ENCODE measurements around the gene MYLK. TPM values are rescaled to one million over a fixed set of nuclear protein-coding genes. Genes with fewer than 3 reads are reported as not detected.
A peak's percentile ranks its signal among the peaks of the same experiment; 100 is the strongest.
"Not testable (repeated sequence)": the region's sequence is repeated elsewhere in the genome, so short reads cannot be mapped to it uniquely, and the experiment has no call there.

The MYLK gene
- polyA plus RNA-seq (ENCODE audit: insufficient read length in 4 of 4), result 100 to 1,000 TPM; 129 to 170 (median 136) TPM

- DNase-seq (ENCODE audit: low read depth in 4 of 4, low spot score in 3 of 4), result peak; percentile 54 to 76 (median 55)
These were observed at the start of gene MYLK for GRCh38 chr3:123884203-123884831. MYLK (minus strand) TSS chr3:123884332; CDS start chr3:123793841, 90,491 bp downstream.

- no peak for DNase-seq (ENCODE audit: low read depth in 4 of 4, low spot score in 3 of 4)
These were observed 46.3 kb upstream of the MYLK start for GRCh38 chr3:123930445-123930844.

GRCh38 chr3:123929325-123929724 lies 45.2 kb upstream of the MYLK start:
- no peak for DNase-seq (ENCODE audit: low read depth in 4 of 4, low spot score in 3 of 4)

GRCh38 chr3:123926396-123926795 lies 42.3 kb upstream of the MYLK start:
- DNase-seq (ENCODE audit: low read depth in 4 of 4, low spot score in 3 of 4), result no peak

- DNase-seq (ENCODE audit: low read depth in 4 of 4, low spot score in 3 of 4), result no peak
These were observed 36.7 kb upstream of the MYLK start for GRCh38 chr3:123920868-123921267.

- DNase-seq (ENCODE audit: low read depth in 4 of 4, low spot score in 3 of 4), result peak in 1 of 4 donors; percentile 4
These were observed 36.3 kb upstream of the MYLK start for GRCh38 chr3:123920383-123920782.

GRCh38 chr3:123919353-123919752 lies 35.2 kb upstream of the MYLK start:
- no peak for DNase-seq (ENCODE audit: low read depth in 4 of 4, low spot score in 3 of 4)

GRCh38 chr3:123914829-123915228 lies 30.7 kb upstream of the MYLK start:
- no peak for DNase-seq (ENCODE audit: low read depth in 4 of 4, low spot score in 3 of 4)

- DNase-seq (ENCODE audit: low read depth in 4 of 4, low spot score in 3 of 4), result no peak
These were observed 25.7 kb upstream of the MYLK start for GRCh38 chr3:123909785-123910184.

- no peak for DNase-seq (ENCODE audit: low read depth in 4 of 4, low spot score in 3 of 4)
These were observed 23.6 kb upstream of the MYLK start for GRCh38 chr3:123907720-123908119.

GRCh38 chr3:123899300-123899865 lies 15.3 kb upstream of the MYLK start:
- no peak for DNase-seq (ENCODE audit: low read depth in 4 of 4, low spot score in 3 of 4)

GRCh38 chr3:123893012-123893411 lies 8.9 kb upstream of the MYLK start:
- DNase-seq (ENCODE audit: low read depth in 4 of 4, low spot score in 3 of 4), result no peak

- no peak for DNase-seq (ENCODE audit: low read depth in 4 of 4, low spot score in 3 of 4)
These were observed 8.1 kb upstream of the MYLK start for GRCh38 chr3:123892195-123892594.

GRCh38 chr3:123890991-123891390 lies 6.9 kb upstream of the MYLK start:
- DNase-seq (ENCODE audit: low read depth in 4 of 4, low spot score in 3 of 4), result not testable (repeated sequence)

GRCh38 chr3:123890162-123890561 lies 6.0 kb upstream of the MYLK start:
- DNase-seq (ENCODE audit: low read depth in 4 of 4, low spot score in 3 of 4), result not testable (repeated sequence)

- DNase-seq (ENCODE audit: low read depth in 4 of 4, low spot score in 3 of 4), result no peak
These were observed 861 bp upstream of the MYLK start for GRCh38 chr3:123884993-123885392.

GRCh38 chr3:123883701-123884202 lies 380 bp downstream of the MYLK start:
- DNase-seq (ENCODE audit: low read depth in 4 of 4, low spot score in 3 of 4), result no peak

- no peak for DNase-seq (ENCODE audit: low read depth in 4 of 4, low spot score in 3 of 4)
These were observed 1.0 kb downstream of the MYLK start for GRCh38 chr3:123883111-123883510.

GRCh38 chr3:123881771-123882170 lies 2.4 kb downstream of the MYLK start:
- no peak for DNase-seq (ENCODE audit: low read depth in 4 of 4, low spot score in 3 of 4)

GRCh38 chr3:123880998-123881561 lies 3.1 kb downstream of the MYLK start:
- no peak for DNase-seq (ENCODE audit: low read depth in 4 of 4, low spot score in 3 of 4)

- no peak for DNase-seq (ENCODE audit: low read depth in 4 of 4, low spot score in 3 of 4)
These were observed 5.3 kb downstream of the MYLK start for GRCh38 chr3:123878807-123879206.

- no peak for DNase-seq (ENCODE audit: low read depth in 4 of 4, low spot score in 3 of 4)
These were observed 6.2 kb downstream of the MYLK start for GRCh38 chr3:123877965-123878364.

Measured in left renal pelvis (tissue), 4 donors.